GM23248 (cell line): ENCODE measurements around the gene MICOS13. TPM values are rescaled to one million over a fixed set of nuclear protein-coding genes. Genes with fewer than 3 reads are reported as not detected.

ENCODE experiments used
- DNase-seq: peaks from one replicate; pipeline ENCODE4 v3.0.0-alpha.2; 2015
- H2AFZ ChIP-seq: fragments of 200-600 bp; sonication (generic); 2 replicates; pipeline ENCODE4 v1.6.1; 2016; ENCODE audit warnings: antibody characterized with exemption
- H3F3A ChIP-seq: fragments of 200-600 bp; sonication (generic); 2 replicates; pipeline ENCODE4 v1.6.1; 2016; ENCODE audit warnings: mild to moderate bottlenecking, antibody characterized with exemption, mixed run types; ENCODE audit not compliant: insufficient read depth
- H3K27ac ChIP-seq: fragments of 200-600 bp; sonication (generic); 2 replicates; pipeline ENCODE4 v1.5.1; 2016; ENCODE audit warnings: mild to moderate bottlenecking
- H3K27me3 ChIP-seq: fragments of 200-600 bp; sonication (generic); replicated peaks from 2 replicates; pipeline ENCODE4 v1.6.1; 2016; ENCODE audit warnings: mild to moderate bottlenecking; ENCODE audit not compliant: insufficient read depth
- H3K36me3 ChIP-seq: fragments of 200-600 bp; sonication (generic); 2 replicates; pipeline ENCODE4 v1.6.1; 2016; ENCODE audit warnings: low read depth, mild to moderate bottlenecking
- H3K4me1 ChIP-seq: fragments of 200-600 bp; sonication (generic); 2 replicates; pipeline ENCODE4 v1.6.1; 2016; ENCODE audit warnings: mild to moderate bottlenecking; ENCODE audit not compliant: insufficient read depth
- H3K4me2 ChIP-seq: fragments of 200-600 bp; sonication (generic); one replicate; pipeline ENCODE4 v1.6.1; 2016; ENCODE audit warnings: mild to moderate bottlenecking; ENCODE audit not compliant: unreplicated experiment
- H3K4me3 ChIP-seq: fragments of 200-600 bp; sonication (generic); 2 replicates; pipeline ENCODE4 v1.5.1; 2016; ENCODE audit warnings: mild to moderate bottlenecking
- H3K79me2 ChIP-seq: fragments of 200-600 bp; sonication (generic); 2 replicates; pipeline ENCODE4 v1.6.1; 2016; ENCODE audit warnings: mild to moderate bottlenecking; ENCODE audit not compliant: insufficient read depth
- H3K9ac ChIP-seq: fragments of 200-600 bp; sonication (generic); 2 replicates; pipeline ENCODE4 v1.6.1; 2016; ENCODE audit warnings: mild to moderate bottlenecking
- H3K9me2 ChIP-seq: fragments of 200-600 bp; sonication (generic); 2 replicates; pipeline ENCODE4 v1.6.1; 2016; ENCODE audit warnings: mixed run types, mild to moderate bottlenecking, moderate library complexity; ENCODE audit not compliant: insufficient read depth
- H3K9me3 ChIP-seq: fragments of 200-600 bp; sonication (generic); one replicate; pipeline ENCODE4 v1.6.1; 2017; ENCODE audit warnings: low read depth
- H4K20me1 ChIP-seq: fragments of 200-600 bp; sonication (generic); 2 replicates; pipeline ENCODE4 v1.6.0; 2016; ENCODE audit not compliant: insufficient read depth
- EZH2 ChIP-seq: fragments of 200-600 bp; sonication (generic); IDR thresholded peaks from 2 replicates; pipeline ENCODE4 v1.6.1; 2018; ENCODE audit warnings: antibody characterized with exemption, mild to moderate bottlenecking; ENCODE audit not compliant: insufficient read depth, poor library complexity, severe bottlenecking
- EZH2phosphoT487 ChIP-seq: fragments of 200-600 bp; sonication (generic); IDR thresholded peaks from 2 replicates; pipeline ENCODE4 v1.6.1; 2018; ENCODE audit warnings: antibody characterized with exemption, moderate library complexity, mild to moderate bottlenecking, low read depth; ENCODE audit not compliant: insufficient read depth
- WGBS, 2 experiments: methylation state at CpG; one replicate each; pipeline ENCODE4 v1.1.6; 2015 to 2017; ENCODE audit warnings: low lambda C conversion rate in 2 of 2, low coverage in 1 of 2; ENCODE audit errors: missing lambda C conversion rate in 2 of 2; 5-methylcytosine and 5-hydroxymethylcytosine counted together
- in situ Hi-C: fragments of 300-500 bp; cut with MboI; formaldehyde crosslinking; loops from 2 replicates; pipeline ENCODE4 v1.15.0; 2020
- polyA plus RNA-seq: library from polyadenylated mRNA; unstranded; fragments of >200 nt; fragmentation: Nextera tagmentation; extraction: Ambion mirVana; gene quantifications from 2 replicates; pipeline ENCODE4 v1.2.1, GENCODE V29; 2016
- total RNA-seq: library from RNA; depleted of rRNA; stranded (reverse); fragments of >200 nt; shearing (Covaris generic); gene quantifications from 2 replicates; pipeline ENCODE4 v1.2.3, GENCODE V29; 2014

MICOS13 gene
- total and polyA plus RNA-seq, 2 experiments from 2014 or later, result 44.5 to 147 TPM

GRCh38 chr19:5671600-5671999 is 8.7 kb downstream of the MICOS13 start:
- no peak for DNase-seq
- in situ Hi-C loops, result no loop called here
- Histone ChIP-seq H3K9me3 (no peaks in the 10 kb centered on the region), H3K4me1 (no peaks in the 10 kb centered on the region), H3K9ac (no peak overlapping the region), H2AFZ (no peak overlapping the region), H3K27ac (no peak overlapping the region), H4K20me1 (no peaks in the 10 kb centered on the region), H3F3A (peaks cover 7% of the 10 kb centered on the region; the same call in 1 of the 2 replicates), H3K4me3 (no peak overlapping the region), H3K79me2 (0 out of 2 replicates have a peak, but pooled peaks cover 1% of the 10 kb centered on the region), H3K27me3 (no peaks in the 10 kb centered on the region), H3K9me2 (no peaks in the 10 kb centered on the region), H3K36me3 (peaks cover 18% of the 10 kb centered on the region), H3K4me2 (no peak overlapping the region)
- 73 to 79% methylated on average over 7 of the region's 7 CpGs for whole genome bisulfite sequencing, 2 experiments
- TF ChIP-seq EZH2phosphoT487 (no peak), EZH2 (no peak)

GRCh38 chr19:5669212-5669611 is 11.1 kb downstream of the MICOS13 start:
- Histone ChIP-seq H3K4me1 (peaks cover 7% of the 10 kb centered on the region; the same call in 1 of the 2 replicates), H3K79me2 (0 out of 2 replicates have a peak, but pooled peaks cover 5% of the 10 kb centered on the region), H3K36me3 (peaks cover 37% of the 10 kb centered on the region), H3F3A (peaks cover 24% of the 10 kb centered on the region), H3K27ac (no peak overlapping the region), H4K20me1 (no peaks in the 10 kb centered on the region), H3K4me2 (no peak overlapping the region), H3K4me3 (no peak overlapping the region), H3K9me2 (no peaks in the 10 kb centered on the region), H3K9ac (no peak overlapping the region), H3K9me3 (no peaks in the 10 kb centered on the region), H3K27me3 (no peaks in the 10 kb centered on the region), H2AFZ (no peak overlapping the region)
- 96 to 99% methylated on average over 11 of the region's 11 CpGs for WGBS, 2 experiments
- in situ Hi-C loops, result no loop called here
- DNase-seq, result no peak
- no peak for TF ChIP-seq EZH2
- no peak for TF ChIP-seq EZH2phosphoT487

GRCh38 chr19:5667751-5668271 is 12.5 kb downstream of the MICOS13 start:
- Histone ChIP-seq H3K27me3 (no peaks in the 10 kb centered on the region), H3K9ac (no peak overlapping the region), H3F3A (peaks cover 36% of the 10 kb centered on the region), H3K9me2 (no peaks in the 10 kb centered on the region), H4K20me1 (no peaks in the 10 kb centered on the region), H3K4me3 (no peak overlapping the region), H3K79me2 (peaks cover 9% of the 10 kb centered on the region; the same call in 1 of the 2 replicates), H3K4me1 (peaks cover 7% of the 10 kb centered on the region; the same call in 1 of the 2 replicates), H3K36me3 (peaks cover 43% of the 10 kb centered on the region), H3K4me2 (no peak overlapping the region), H2AFZ (no peak overlapping the region), H3K9me3 (no peaks in the 10 kb centered on the region), H3K27ac (no peak overlapping the region)
- 86 to 89% methylated on average over 22 of the region's 22 CpGs for WGBS, 2 experiments
- no peak for DNase-seq
- TF ChIP-seq EZH2phosphoT487, result no peak
- no peak for TF ChIP-seq EZH2
- in situ Hi-C loops, result no loop called here

- H3K79me2 ChIP-seq, result peaks cover 10% of the 10 kb centered on the region
- no peak overlapping the region for H3K27ac ChIP-seq
- peaks cover 7% of the 10 kb centered on the region; the same call in 1 of the 2 replicates for H3K4me1 ChIP-seq
- TF ChIP-seq EZH2 (no peak), EZH2phosphoT487 (no peak)
- no peak for DNase-seq
- no peaks in the 10 kb centered on the region for H3K9me2 ChIP-seq
- no peaks in the 10 kb centered on the region for H3K27me3 ChIP-seq
- WGBS, 2 experiments, result 85 to 94% methylated on average over 23 to 26 of the region's 26 CpGs
- H4K20me1 ChIP-seq, result no peaks in the 10 kb centered on the region
- in situ Hi-C loops, result no loop called here
- H3K36me3 ChIP-seq, result peaks cover 46% of the 10 kb centered on the region
- no peak overlapping the region for H3K4me3 ChIP-seq
- no peak overlapping the region for H2AFZ ChIP-seq
- no peaks in the 10 kb centered on the region for H3K9me3 ChIP-seq
- peaks cover 35% of the 10 kb centered on the region for H3F3A ChIP-seq
- H3K4me2 ChIP-seq, result no peak overlapping the region
- H3K9ac ChIP-seq, result no peak overlapping the region
Observed at GRCh38 chr19:5666921-5667610, 13.2 kb downstream of the MICOS13 start.
